HG02884 (cell line): Measurements from ENCODE around the gene UBTF.

Source experiments
- ATAC-seq: cut with Tn5 transposase; IDR thresholded peaks from one replicate; pipeline ENCODE4 v1.9.1; 2021; ENCODE audit warnings: mild to moderate bottlenecking, moderate library complexity; ENCODE audit not compliant: unreplicated experiment

The UBTF gene

GRCh38 chr17:44170499-44171201, 48.8 kb downstream of the UBTF start, which contains the start of gene ASB16:
Gene ASB16, plus strand, starts transcription at chr17:44170704. Its CDS starts 86 bp downstream, at chr17:44170790.
- no peak for ATAC-seq

- ATAC-seq: no peak
These were observed 49.4 kb downstream of the UBTF start for GRCh38 chr17:44170135-44170498.

GRCh38 chr17:44167181-44167861, 52.2 kb downstream of the UBTF start:
- no peak for ATAC-seq

GRCh38 chr17:44164476-44164875, 55.0 kb downstream of the UBTF start:
- no peak for ATAC-seq

GRCh38 chr17:44159519-44160210, 59.8 kb downstream of the UBTF start:
- ATAC-seq: no peak

GRCh38 chr17:44155488-44155887, 64.0 kb downstream of the UBTF start:
- no peak for ATAC-seq
